ENCODE data around the gene POLK. TPM values are rescaled to one million over a fixed set of nuclear protein-coding genes. Genes with fewer than 3 reads are reported as not detected.

The POLK gene
- polyA plus RNA-seq, 1 of the 3 experiments (the other 2 are of a cell fraction): 5.5 TPM

- Histone ChIP-seq H3K9me3 (no peaks in the 10 kb centered on the region), H3K79me2 (ENCODE audit: insufficient read depth) (no peaks in the 10 kb centered on the region), H2AFZ (ENCODE audit: low read depth) (no peak overlapping the region), H3K4me3 (ENCODE audit: low read depth in 2 of 2, low read length in 1 of 2) (no peak overlapping the region), H3K9me2 (no peaks in the 10 kb centered on the region), H3K9ac (no peak overlapping the region), H4K20me1 (ENCODE audit: insufficient read depth) (no peaks in the 10 kb centered on the region), H3K4me1 (ENCODE audit: control insufficient read depth in 1 of 2, insufficient read depth in 2 of 2, low read depth in 1 of 2, low read length in 1 of 2) (no peaks in the 10 kb centered on the region; a peak in 1 of 4 replicates), H3K27me3 (ENCODE audit: insufficient read depth) (no peaks in the 10 kb centered on the region), H3K36me3 (replicated peaks in 1 of 2; ENCODE audit: control insufficient read depth in 1 of 2, insufficient read depth in 2 of 2, low read length in 1 of 2) (no peaks in the 10 kb centered on the region), H3K27ac (ENCODE audit: low read depth in 2 of 2, low read length in 1 of 2) (no peak overlapping the region), H3F3A (replicated peaks; ENCODE audit: insufficient read depth) (no peaks in the 10 kb centered on the region), H3K4me2 (no peak overlapping the region)
- WGBS (ENCODE audit: low lambda C conversion rate): 76% methylated on average over 4 of the region's 4 CpGs
- POLR2A ChIA-PET: no interaction called here
- CTCF ChIA-PET: no interaction called here
- TF ChIP-seq RAD21 (IDR thresholded peaks at IDR 0.05; ENCODE audit: low read length) (no peak), TEAD4 (IDR thresholded peaks at IDR 0.05; ENCODE audit: borderline replicate concordance, insufficient read depth) (no peak), NRF1 (IDR thresholded peaks at IDR 0.05; ENCODE audit: low read depth, low read length) (no peak), GATA2 (CRISPR knock-in tag; IDR thresholded peaks at IDR 0.05) (no peak), RCOR1 (IDR thresholded peaks at IDR 0.05; ENCODE audit: low read length) (no peak), REST (IDR thresholded peaks at IDR 0.05; ENCODE audit: low read depth, low read length) (no peak), MEF2A (IDR thresholded peaks at IDR 0.05; ENCODE audit: borderline replicate concordance, low read depth) (no peak), USF2 (IDR thresholded peaks at IDR 0.05; ENCODE audit: borderline replicate concordance, low read depth, low read length) (no peak), MAX (IDR thresholded peaks at IDR 0.05; ENCODE audit: low read depth) (no peak), POLR2AphosphoS5 (IDR thresholded peaks at IDR 0.05; ENCODE audit: low read depth, low read length) (no peak), EP300 (IDR thresholded peaks at IDR 0.05; ENCODE audit: borderline replicate concordance in 1 of 2, low read depth in 1 of 2, low read length in 1 of 2) (no peak), FOSL2 (IDR thresholded peaks at IDR 0.05; ENCODE audit: borderline replicate concordance, low read depth) (no peak)
- DNase-seq: no peak
These were observed 108.7 kb downstream of the POLK start for GRCh38 chr5:75620184-75620959.
